GM10266 (cell line): Measurements from ENCODE around the gene CDT1.

Experiments used
- DNase-seq: peaks from one replicate; pipeline ENCODE4 v3.0.0; 2012; ENCODE audit errors: extremely low spot score
- TF ChIP-seq, protein P1 (sequence below): IDR thresholded peaks from 2 replicates; pipeline ENCODE4 v1.5.1; 2012; ENCODE audit warnings: mild to moderate bottlenecking, low read depth; ENCODE audit not compliant: control insufficient read depth, insufficient read depth; ENCODE audit errors: missing control alignments

CDT1 gene

GRCh38 chr16:88804552-88805339 is 1.2 kb downstream of the CDT1 start:
- DNase-seq: no peak
- TF ChIP-seq, protein P1, sequence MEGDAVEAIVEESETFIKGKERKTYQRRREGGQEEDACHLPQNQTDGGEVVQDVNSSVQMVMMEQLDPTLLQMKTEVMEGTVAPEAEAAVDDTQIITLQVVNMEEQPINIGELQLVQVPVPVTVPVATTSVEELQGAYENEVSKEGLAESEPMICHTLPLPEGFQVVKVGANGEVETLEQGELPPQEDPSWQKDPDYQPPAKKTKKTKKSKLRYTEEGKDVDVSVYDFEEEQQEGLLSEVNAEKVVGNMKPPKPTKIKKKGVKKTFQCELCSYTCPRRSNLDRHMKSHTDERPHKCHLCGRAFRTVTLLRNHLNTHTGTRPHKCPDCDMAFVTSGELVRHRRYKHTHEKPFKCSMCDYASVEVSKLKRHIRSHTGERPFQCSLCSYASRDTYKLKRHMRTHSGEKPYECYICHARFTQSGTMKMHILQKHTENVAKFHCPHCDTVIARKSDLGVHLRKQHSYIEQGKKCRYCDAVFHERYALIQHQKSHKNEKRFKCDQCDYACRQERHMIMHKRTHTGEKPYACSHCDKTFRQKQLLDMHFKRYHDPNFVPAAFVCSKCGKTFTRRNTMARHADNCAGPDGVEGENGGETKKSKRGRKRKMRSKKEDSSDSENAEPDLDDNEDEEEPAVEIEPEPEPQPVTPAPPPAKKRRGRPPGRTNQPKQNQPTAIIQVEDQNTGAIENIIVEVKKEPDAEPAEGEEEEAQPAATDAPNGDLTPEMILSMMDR: no peak

DNA sequence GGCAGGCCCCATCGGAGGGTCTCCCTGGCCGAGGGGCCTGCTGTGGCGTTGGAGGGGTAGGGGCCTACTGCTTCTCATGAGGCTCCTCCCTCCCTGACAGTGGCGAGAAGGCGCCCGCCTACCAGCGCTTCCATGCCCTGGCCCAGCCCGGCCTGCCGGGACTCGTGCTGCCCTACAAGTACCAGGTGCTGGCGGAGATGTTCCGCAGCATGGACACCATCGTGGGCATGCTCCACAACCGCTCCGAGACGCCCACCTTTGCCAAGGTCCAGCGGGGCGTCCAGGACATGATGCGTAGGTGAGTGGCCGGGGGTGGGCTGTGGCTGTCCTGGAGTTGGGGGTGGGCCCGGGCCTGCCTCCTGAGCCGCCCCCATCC is 1.7 kb downstream of the CDT1 start:
- no peak for DNase-seq
- TF ChIP-seq, protein P1: no peak

- DNase-seq: no peak
These were observed 2.4 kb downstream of the CDT1 start for GRCh38 chr16:88805887-88806393.

GRCh38 chr16:88806491-88807111 is 3.0 kb downstream of the CDT1 start:
- DNase-seq: no peak
- TF ChIP-seq, protein P1: no peak

More at GRCh38 chr16:88805887-88806393, 2.4 kb downstream of the CDT1 start:
- TF ChIP-seq, protein P1: no peak

GRCh38 chr16:88807142-88807625 is 3.6 kb downstream of the CDT1 start:
- TF ChIP-seq, protein P1: no peak
- DNase-seq: no peak

DNA sequence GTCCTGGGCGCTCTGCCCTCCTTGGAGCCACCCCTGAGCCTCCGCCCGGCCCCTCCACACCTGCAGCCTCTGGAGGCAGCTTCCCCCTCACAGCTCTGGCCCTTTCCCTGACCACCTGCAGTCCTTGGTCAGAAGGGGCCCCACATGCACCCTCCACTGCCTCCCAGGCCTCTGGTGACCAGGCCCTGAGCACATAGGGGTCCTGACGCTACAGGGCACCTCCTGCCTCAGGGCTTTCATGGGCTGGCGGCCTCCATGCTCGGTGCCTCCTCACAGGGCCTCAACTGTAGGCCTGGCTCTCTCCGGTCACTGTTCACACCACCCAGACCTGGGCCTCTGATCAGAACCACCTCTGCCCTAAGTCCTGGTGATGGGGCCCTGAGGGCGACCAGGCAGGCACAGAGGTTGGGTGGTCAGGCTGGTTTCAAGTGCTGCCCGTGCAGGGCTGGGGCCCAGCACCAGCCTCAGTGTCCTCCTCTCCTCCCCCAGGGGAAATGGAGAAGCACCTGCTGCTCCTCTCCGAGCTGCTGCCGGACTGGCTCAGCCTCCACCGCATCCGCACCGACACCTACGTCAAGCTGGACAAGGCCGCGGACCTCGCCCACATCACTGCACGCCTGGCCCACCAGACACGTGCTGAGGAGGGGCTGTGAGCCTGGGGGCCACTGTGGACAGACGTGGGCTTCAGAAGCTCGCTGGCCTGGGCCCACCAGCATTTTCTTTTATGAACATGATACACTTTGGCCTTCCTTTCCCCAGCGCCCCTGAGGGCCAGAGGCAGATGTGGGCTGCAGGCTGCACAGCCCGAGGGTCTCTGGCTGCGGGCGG is 4.3 kb downstream of the CDT1 start:
- no peak for DNase-seq
- TF ChIP-seq, protein P1: no peak
